GM21619 (cell line): ENCODE data around the gene RPL28.

Experiments used
- ATAC-seq: cut with Tn5 transposase; IDR thresholded peaks from one replicate; pipeline ENCODE4 v1.9.1; 2021; ENCODE audit not compliant: unreplicated experiment

Gene RPL28

DNA sequence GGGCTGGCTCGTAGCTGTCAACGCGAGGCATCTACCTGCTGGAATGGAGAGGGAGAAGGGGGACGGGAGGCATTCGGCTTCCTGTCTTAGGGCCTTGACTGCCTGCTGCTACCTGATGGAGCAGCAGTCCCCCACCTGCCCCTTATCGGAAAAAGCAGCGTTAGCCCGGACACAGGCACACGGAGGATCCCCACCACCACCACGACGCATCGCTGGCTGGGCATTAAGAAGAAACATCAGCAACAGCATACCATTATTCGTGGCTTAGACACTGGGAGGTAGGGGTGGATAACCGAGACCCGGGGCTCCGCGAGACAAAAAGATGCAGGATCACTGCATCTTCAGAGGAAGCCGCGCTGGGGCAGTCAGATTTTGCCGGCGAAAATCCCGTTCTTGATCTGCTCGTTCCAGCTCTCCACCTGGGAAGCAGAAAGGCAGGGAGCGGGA, 32.4 kb upstream of the RPL28 start:
- no peak for ATAC-seq

DNA sequence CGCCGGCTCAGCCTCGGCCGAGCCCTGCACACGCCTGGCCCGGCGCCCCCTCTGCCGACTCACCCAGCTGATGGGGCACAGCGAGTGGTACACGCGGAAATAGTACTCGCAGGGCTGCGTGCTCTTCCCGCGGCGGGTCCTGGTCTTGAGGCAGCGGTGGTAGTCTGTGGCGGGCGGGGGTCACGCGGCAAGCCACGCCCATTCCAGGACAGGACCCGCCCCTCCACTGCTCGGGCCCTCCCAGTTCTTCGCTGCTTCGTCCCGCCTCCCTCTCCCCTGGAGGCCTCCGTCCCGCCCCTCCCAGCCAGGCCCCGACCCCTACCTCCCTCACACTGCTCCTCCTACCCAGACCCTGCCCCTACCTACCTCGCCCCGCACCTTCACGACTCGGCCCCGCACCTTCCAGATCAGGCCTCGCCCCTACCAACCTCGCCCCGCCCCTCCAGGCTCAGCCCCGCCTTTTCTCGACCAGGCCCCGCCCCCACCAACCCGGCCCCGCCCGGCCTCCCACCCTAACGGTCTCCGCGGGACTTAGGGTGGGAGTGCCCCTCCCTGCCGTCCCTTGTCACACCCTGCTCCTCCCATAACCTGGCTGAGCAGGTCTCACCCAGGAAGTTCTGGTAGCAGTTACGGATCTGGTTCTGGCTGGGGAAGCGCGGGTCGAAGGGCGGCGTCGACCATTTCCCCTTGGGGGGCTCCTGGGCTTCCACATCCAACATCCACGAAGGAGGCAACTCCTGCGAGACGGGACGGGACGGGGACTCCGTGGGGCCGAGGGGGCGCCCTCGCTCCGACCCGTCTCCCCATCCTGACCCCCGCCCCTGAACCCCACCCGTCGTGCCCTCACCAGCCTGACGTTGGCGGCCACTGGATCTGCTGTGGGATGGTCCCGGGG, 31.7 kb upstream of the RPL28 start:
- no peak for ATAC-seq

DNA sequence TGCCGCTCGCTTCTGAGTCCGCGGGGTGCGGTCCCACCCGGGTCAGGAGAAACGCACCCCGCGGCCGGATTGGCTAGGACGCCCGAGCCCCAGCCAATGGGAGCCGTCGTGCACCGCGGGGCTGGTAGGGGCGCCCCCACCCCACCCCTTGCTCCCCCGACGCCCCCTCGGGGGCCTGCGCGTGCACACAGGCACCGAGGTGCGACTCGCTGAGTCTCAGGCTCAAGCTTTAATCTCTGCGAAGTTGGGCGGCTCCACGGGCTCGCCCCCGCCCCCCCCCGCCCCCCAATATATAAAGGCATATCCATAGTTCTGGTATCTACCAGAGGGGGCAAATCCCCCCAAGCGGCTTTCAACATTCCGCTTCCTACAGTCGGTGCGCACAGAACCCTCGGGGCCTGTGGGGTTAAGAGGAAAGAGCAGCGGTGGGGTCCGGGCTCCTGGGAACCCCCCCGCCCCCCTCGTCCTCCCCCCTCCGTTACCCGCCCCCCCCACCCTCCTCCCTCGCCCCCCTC, 31.0 kb upstream of the RPL28 start, which contains the start of gene COX6B2:
COX6B2 (minus strand) TSS at position 22 of the 515 bp plus-strand sequence. CDS start 198 bp downstream, outside the sequence.
- no peak for ATAC-seq

DNA sequence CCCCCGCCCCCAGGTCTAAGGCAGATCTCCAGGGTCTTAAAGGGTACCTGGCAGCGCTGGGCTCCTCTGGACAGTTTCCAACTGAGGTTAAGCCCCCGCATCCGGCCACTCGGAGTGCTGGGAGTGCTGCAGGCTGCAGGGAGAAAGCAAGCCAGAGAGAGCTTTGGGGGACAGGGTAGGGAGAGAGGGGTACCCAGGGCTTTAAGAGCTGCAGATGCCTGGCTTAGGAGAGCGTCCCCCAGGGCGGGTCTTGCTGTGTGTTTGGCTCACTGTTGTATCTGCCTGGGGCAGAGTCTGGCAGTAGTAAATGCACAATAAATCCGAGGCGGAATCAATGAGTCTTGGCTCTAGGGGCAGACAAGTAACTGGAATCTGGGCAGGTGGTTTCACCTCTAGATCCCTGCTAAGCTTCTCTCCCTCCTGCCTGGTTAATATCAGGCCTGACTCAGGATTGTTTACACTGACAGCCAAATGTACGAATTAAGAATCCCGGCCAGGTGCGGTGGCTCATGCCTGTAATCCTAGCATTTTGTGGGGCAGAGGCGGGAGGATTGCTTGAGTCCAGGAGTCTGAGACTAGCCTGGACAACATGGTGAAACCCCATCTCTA, 30.4 kb upstream of the RPL28 start:
- ATAC-seq: no peak

DNA sequence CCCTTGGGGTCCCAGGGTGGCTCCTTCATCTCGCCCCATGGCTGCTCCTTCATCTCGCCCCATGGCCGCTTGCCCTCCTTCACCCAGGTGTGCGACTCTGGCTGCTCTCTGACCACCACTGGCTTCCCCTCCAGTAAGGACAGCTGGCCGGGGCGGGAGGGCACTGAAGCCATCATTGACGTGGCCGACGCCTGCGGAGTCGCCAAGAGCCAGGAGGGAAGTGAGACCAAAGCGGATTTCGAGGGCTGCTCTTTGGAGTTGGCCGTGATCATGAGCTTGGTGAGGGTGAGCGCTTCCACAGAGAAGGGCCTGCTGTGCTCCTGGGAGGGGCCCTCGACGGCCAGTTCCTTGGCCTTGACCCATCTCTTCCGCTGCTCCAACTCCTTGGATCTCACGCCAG, 27.2 kb upstream of the RPL28 start:
- no peak for ATAC-seq

DNA sequence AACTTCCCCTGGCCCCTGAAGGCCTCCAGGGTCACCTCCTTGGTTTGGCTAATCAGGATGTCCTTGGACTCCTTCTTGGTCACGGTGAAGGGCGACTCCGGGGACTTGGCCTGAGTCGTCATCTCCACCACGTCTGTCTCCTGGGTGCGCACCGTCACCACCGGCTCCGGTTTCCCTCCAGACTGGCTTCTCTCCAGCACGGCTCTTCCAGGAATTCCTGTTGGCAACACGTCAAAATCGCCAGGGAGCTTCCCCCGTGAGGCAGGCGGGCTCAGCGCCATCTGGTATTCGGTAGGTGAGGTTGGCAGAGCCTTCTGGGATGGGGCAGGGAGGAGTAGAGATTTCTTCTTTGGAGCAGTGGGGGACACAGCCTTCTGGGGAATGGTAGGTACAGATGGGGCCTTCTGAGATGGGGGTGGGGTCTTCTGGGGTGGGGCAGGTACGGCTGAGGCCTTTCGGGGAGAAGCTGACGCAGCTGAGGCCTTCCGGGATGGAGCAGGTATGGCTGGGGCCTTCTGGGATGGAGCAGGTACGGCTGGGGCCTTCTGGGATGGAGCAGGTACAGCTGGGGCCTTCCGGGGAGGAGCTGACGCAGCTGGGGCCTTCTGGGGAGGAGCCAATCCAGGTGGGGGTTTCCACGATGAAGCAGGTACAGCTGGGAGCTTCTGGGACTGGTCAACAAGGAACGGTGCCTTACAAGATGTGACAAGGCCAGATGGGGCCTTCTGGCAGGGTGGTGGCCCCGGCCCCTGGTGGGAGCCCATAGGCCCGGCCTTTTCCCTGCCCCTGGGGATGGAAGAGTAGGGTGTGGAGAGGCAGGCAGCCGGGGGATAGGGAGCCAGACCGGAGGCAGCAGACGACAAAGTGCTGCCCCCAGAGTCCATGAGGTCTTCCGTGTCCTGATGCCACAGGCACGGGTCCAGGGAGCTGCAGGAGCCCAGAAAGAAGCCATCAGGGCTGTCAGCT, 26.5 kb upstream of the RPL28 start:
- ATAC-seq: no peak

DNA sequence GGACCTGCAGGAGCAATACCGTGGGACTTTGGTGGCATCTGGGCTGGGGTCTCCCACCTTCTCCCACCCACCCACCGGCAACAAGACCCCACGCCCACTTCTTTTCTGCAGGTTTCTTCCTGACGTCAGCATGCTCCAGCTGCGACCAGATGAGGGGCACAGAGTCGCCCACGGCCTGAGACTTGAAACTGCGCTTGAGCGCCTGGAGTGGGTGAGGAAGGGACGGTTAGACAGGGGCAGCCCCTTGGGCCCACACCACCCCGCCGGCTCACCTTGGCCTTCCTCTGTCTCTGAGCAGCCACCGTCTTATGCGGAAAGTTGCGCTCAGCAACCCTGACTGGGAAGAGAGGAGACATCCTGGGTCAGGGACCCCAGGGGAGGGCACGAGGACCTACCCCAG, 24.8 kb upstream of the RPL28 start:
- no peak for ATAC-seq

DNA sequence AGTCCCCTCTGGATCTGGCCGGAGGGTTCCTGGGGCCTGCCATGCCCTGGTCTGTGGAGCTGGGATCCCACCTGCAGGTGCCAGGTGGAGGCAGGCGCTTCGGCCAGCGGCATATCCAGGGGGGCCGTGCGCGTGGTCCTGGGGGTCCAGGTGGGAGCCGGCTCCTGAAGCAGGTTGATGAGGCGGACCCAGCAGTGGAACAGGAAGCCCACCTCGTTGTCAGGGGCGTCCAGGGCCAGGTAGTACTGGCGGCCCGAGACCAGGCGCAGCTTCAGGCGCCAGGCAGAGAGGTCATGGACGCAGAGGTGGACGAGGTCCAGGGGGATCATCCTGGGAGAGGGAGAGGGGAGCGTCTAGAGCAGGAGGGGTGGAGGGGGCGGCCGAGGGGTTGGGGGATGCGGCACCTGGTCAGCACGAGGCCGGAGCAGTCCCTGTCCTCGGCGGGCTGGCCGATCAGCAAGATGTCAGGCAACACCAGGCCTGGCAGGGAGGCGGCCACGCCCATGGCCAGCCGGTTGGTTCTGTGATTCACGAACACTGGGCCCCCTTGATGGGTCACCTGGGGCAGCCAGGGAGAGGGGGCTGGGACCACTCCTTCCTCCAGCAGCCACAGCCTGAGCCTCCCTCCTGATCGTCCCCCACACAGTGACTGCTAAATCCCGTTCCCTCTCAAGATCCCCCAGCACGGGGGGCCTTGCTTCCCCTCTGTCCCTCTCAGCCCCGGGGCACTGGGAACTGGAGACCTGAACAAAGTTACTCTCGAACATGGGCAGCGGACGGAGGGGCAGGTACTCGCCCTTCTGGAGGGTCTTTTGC, 23.4 kb upstream of the RPL28 start:
- no peak for ATAC-seq

DNA sequence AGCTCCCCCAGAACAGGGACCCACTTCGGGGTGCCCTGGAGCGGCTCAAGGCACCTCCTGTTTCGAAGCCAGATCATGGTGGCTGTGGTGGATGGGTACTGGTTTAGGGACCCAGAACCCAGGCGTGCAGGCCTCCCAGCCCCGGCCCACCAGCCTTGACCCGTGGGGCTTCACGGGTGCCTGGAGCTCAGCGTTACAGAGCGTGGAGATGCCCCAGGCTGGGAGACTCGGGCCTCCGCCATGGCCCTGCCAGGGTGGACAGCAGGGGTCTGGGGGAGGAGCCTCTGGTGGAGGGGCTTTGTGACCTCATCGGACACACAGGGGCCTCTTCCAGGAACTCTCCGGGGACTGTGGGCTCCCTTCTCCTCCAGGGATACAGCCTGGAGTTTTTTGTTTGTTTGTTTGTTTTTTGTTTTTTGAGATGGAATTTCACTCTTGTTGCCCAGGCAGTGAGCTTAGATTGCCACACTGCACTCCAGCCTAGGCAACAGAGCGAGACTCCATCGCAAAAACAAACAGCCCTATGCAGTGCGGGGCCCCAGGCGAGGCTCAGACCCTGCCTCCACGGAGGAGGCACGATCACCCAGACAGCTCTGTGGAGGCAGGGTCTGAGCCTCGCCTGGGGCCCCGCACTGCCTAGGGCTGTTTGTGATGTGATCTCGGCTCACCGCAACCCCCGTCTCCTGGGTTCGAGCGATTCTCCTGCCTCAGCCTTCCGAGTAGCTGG, 22.6 kb upstream of the RPL28 start, which contains the start of gene GARIN5B:
GARIN5B (minus strand) TSS at position 271 of the 727 bp plus-strand sequence; CDS start at position 77, 194 bp downstream.
- no peak for ATAC-seq

DNA sequence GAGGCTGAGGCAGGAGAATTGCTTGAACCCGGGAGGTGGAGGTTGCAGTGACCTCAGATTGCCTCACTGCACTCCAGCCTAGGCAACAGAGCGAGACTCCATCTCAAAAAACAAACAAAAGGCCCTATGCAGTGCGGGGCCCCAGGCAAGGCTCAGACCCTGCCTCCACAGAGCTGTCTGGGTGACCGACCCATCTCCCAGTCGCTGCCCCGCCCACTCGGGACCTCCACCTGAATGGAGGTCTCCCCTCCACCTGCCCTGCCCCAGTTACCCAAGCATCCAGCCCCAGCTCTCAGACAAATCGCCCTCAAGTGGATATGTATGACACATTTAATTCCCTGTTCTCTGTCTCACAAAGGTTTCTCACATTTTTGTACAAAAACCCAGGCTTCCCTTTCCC, 20.5 kb upstream of the RPL28 start:
- no peak for ATAC-seq

DNA sequence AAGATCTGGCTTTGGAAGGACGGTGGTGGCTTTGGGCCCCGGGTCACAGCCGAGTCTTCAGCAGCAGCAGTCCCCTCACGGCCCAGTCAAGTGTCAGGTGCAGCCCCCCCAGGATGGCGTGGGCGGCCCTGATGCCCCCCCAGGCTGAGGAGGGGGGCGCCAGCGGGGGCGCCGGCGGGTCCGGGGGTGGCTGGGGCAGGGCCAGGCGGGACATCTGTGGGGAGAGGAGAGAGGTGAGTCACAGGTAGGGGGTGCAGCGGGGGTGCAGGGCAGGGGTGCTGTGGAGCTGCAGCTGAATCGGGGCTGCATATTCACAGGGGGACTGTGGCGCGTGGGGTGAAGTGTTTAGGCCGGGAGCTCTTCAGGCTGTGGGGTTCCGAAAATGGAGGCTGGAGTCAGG, 19.8 kb upstream of the RPL28 start:
- ATAC-seq: no peak

DNA sequence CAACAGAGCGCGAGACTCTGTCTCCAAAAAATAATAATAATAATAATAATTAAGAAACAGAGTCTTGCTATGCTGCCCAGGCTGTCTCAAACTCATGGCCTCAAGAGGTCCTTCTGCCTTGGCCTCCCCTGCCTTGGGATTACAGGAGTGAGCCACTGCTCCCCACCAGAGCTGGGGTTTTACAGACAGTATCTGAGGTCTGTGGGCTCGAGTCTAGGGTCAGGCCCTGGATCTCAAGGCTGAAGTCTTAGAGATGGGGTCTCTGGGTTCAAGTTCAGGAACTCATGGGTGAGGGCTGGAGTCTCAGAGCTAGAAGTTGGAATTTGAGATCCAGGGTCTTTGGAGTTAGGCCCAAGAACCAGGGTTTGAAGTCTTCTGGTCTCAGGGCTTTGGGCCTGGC, 18.9 kb upstream of the RPL28 start:
- ATAC-seq: no peak

DNA sequence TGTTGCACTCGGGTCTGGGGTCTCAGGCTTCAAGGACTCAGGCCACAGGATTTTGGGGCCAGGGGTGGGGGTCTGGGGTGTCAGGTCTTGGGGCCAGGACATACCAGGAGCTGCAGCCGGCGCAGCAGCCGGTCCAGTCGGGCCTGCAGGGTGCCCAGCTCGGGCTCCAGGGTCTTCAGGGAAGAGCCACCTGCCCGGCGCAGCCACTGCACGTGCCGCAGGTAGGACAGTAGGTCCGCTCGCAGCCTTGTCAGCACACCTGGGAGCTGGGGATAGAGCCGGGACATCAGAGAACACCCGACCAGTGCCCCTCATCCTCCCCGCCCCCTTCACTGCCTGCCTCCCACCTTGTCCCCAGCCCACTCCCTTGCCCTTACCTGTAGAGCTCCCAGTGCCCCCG, 17.6 kb upstream of the RPL28 start:
- no peak for ATAC-seq

DNA sequence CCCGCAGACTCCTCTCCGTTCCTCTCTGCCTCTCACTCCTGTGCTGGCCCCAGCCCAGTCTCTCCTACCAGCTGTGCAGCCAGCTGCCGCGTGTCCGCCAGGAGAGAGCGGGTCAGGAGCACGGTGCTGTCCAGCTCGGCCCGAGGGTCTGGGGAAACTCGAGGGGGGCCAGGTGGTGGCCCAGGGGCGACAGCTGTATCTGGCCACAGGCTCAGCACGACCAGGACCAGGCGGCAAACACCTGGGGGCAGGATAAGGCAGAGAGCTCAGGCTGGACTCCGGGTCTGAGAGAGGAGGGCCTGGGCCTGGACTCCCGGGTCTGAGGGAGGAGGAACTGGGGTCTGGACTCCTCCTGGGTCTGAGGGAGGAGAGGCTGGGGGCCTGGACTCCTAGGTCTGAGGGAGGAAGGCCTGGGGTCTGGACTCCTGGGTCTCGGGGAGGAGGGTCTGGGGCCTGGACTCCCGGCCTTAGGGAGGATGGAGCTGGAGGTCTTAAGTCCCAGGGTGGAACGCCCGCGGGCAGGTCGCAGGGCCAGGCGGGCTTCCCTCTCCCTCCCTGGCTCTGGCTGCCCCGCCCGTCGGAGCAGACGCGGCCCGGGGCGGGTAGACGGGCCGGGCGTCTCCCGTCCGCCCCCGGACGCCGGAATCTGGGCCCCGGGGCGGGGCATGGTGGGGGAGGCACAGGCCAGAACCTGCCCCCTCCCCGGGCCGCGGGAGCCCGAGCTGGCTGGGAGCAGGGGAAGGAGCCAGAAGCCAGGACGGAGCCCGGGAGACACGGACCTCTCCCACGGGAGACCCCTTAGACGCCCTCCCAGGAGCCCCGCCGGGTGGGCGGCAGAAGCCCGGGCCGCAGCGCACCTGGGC, 16.8 kb upstream of the RPL28 start:
- ATAC-seq: no peak

DNA sequence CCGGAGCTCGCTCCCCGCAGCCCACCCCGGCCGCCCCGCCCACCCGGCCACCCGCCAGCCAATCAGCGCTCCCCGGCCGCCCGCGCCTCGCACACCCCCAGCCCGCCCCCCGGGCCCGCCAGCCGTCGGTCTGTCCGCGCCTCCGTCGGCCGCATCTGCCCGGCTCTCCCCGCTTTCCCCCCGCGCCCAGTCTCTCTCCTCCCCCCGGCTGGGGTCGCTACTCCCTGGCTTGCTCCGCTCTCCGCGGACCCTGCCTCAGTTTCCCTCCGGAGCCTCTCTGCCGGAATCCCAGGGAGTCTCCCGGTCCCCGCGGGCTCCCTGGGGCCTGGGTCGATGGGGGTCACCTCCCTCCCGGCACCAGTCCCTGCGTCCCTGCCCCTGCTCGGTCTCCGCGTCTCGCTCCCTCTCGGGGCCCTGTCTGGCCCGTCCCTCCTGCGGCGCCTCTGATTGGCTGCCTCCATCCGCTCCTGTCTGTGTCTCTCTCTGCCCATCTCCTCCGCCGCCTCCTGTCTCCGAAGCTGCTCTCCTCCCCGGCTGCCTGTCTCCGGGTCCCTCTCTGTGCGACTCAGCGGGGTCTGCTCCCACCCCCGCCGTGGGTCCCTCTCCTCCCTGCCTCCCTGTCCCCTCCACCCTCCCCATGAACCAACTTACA, 16.0 kb upstream of the RPL28 start:
- no peak for ATAC-seq

DNA sequence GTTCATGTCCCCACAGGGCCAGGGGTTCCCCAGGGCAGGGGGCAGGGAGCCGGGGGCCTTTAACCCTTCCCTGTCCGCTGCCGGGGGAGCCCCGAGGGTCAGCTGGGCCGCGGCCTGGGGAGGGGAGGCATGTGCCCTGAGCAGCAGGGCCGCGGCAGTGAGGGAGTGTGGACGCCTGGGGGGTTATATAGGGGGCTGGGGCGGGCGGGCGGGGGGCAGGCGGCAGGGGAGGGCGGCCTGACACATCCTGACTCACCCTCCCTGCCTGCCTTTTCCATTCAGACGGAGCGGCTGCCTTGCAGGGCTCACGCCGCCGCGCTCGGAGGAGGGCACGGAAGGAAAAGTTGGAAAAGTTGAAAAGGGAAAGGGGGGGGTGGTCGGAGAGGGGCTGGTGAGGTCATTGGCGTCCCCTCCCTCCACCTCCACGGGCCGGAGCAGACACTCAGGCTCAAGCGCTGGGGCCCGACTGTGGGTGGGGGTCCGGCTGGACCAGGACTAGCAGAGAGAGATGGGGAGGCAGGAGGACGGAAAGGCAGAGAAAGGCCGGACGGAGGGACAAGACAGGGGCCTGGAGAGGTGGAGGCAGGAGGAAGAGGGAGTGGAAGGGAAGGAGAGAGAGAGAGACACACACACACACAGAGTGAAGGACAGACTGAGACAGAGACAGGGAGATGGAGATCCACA, 15.3 kb upstream of the RPL28 start, which contains the start of gene IL11:
IL11 (minus strand) TSS at position 159 of the 684 bp plus-strand sequence; CDS start at position 6, 153 bp downstream.
- no peak for ATAC-seq
